DOHH2 (cell line): ENCODE measurements around the gene NPBWR2.

Experiments used
- H3F3A ChIP-seq: fragments of 200-600 bp; sonication (generic), shearing (Covaris generic); 2 replicates; pipeline ENCODE4 v1.6.0; 2016; ENCODE audit warnings: antibody characterized with exemption, mild to moderate bottlenecking; ENCODE audit not compliant: control insufficient read depth, insufficient read depth
- H3K27ac ChIP-seq: fragments of 200-600 bp; sonication (generic); 2 replicates; pipeline ENCODE4 v1.5.1; 2014; ENCODE audit warnings: low read depth, mild to moderate bottlenecking, low read length, moderate library complexity
- H3K27me3 ChIP-seq: fragments of 200-600 bp; sonication (generic); 2 replicates; pipeline ENCODE4 v1.6.1; 2014; ENCODE audit warnings: mild to moderate bottlenecking, low read length, mixed read lengths; ENCODE audit not compliant: control insufficient read depth
- H3K36me3 ChIP-seq: fragments of 200-600 bp; sonication (generic); 2 replicates; pipeline ENCODE4 v1.6.1; 2014; ENCODE audit warnings: mild to moderate bottlenecking, low read length, moderate library complexity, mixed read lengths; ENCODE audit not compliant: control insufficient read depth
- H3K4me1 ChIP-seq: fragments of 200-600 bp; sonication (generic); 2 replicates; pipeline ENCODE4 v1.6.1; 2014; ENCODE audit warnings: mild to moderate bottlenecking, low read length, mixed read lengths; ENCODE audit not compliant: control insufficient read depth
- H3K4me2 ChIP-seq: fragments of 200-600 bp; sonication (generic); 2 replicates; pipeline ENCODE4 v1.6.0; 2014; ENCODE audit warnings: mild to moderate bottlenecking, low read length, moderate library complexity
- H3K4me3 ChIP-seq: fragments of 200-600 bp; sonication (generic); 2 replicates; pipeline ENCODE4 v1.5.1; 2014; ENCODE audit warnings: mild to moderate bottlenecking, low read length, mixed read lengths
- H3K79me2 ChIP-seq: fragments of 200-600 bp; sonication (generic); 2 replicates; pipeline ENCODE4 v1.6.1; 2014; ENCODE audit warnings: mild to moderate bottlenecking, low read length, mixed read lengths; ENCODE audit not compliant: control insufficient read depth
- H3K9me2 ChIP-seq: fragments of 200-600 bp; sonication (generic); replicated peaks from 2 replicates; pipeline ENCODE4 v1.6.1; 2014; ENCODE audit warnings: mild to moderate bottlenecking, low read length, mixed read lengths; ENCODE audit not compliant: control insufficient read depth
- H3K9me3 ChIP-seq: fragments of 200-600 bp; sonication (generic); 2 replicates; pipeline ENCODE4 v1.6.1; 2014; ENCODE audit warnings: antibody characterized with exemption, low read length, mixed read lengths; ENCODE audit not compliant: control insufficient read depth, insufficient read depth
- H4K20me1 ChIP-seq: fragments of 200-600 bp; sonication (generic); 2 replicates; pipeline ENCODE4 v1.6.0; 2014; ENCODE audit warnings: low read depth, mild to moderate bottlenecking, antibody characterized with exemption, low read length, moderate library complexity; ENCODE audit not compliant: control insufficient read depth, insufficient read depth
- EZH2phosphoT487 ChIP-seq: fragments of 200-600 bp; sonication (generic); IDR thresholded peaks from 2 replicates; pipeline ENCODE4 v1.6.1; 2017; ENCODE audit warnings: borderline replicate concordance, mild to moderate bottlenecking, antibody characterized with exemption, low read length, moderate library complexity, mixed read lengths
- TF ChIP-seq, protein P1 (sequence below): fragments of 200-600 bp; sonication (generic); IDR thresholded peaks from one replicate; pipeline ENCODE4 v1.5.1; 2014; ENCODE audit warnings: antibody characterized with exemption, mild to moderate bottlenecking, low read depth, low read length; ENCODE audit not compliant: poor library complexity, severe bottlenecking

The NPBWR2 gene

DNA sequence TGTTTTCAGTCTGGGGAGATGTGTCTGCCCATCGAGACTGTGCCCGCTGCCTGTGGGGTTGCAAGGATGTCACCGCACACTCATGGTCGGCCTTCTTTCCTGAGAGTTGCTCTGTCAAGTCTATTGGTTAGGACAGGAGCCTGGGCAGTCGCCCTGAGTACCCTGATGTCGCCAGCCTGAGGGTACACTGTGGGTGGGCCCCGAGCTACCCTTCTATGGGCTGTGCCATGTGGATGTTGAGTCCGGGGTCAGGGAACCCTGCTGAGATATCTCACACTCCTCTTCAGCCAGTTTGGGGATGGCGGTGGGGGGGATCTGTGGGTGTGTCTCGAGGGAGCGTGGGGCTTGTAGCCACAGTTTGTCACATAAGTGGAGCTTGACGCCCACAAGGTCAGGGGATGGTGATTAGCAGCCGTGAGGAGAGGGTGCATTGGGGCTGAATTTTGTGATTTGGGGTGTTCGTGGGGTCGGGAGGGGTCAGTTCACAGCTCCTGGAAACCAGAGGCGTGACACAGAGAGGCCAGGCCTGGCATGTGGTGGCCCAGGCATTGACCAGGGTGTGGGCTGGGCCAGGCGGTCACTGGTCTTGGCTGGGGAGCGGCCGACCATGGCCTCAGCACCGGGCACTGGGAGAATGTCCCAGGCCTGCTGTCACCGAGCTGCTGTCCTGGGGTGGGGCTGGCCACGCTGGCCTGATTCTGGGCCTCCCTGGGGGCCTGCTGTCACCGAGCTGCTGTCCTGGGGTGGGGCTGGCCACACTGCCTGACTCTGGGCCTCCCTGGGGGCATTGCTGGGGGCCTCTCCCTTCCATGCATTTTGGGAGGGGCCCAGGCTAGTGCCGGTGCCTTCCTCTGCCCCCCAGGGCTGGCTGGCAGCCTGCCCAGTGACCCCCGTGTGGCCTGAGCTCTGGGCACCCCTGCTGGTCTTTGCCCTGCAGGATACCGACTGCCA is 1.6 kb upstream of the NPBWR2 start:
- no peak for TF ChIP-seq EZH2phosphoT487
- TF ChIP-seq, protein P1, sequence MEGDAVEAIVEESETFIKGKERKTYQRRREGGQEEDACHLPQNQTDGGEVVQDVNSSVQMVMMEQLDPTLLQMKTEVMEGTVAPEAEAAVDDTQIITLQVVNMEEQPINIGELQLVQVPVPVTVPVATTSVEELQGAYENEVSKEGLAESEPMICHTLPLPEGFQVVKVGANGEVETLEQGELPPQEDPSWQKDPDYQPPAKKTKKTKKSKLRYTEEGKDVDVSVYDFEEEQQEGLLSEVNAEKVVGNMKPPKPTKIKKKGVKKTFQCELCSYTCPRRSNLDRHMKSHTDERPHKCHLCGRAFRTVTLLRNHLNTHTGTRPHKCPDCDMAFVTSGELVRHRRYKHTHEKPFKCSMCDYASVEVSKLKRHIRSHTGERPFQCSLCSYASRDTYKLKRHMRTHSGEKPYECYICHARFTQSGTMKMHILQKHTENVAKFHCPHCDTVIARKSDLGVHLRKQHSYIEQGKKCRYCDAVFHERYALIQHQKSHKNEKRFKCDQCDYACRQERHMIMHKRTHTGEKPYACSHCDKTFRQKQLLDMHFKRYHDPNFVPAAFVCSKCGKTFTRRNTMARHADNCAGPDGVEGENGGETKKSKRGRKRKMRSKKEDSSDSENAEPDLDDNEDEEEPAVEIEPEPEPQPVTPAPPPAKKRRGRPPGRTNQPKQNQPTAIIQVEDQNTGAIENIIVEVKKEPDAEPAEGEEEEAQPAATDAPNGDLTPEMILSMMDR = no peak
- Histone ChIP-seq H3K4me1 (peaks cover 12% of the 10 kb centered on the region), H3K4me2 (no peak overlapping the region), H3K36me3 (no peaks in the 10 kb centered on the region), H3K9me3 (no peaks in the 10 kb centered on the region), H3K27ac (no peak overlapping the region), H4K20me1 (no peaks in the 10 kb centered on the region), H3K79me2 (no peaks in the 10 kb centered on the region), H3F3A (no peaks in the 10 kb centered on the region), H3K4me3 (no peak overlapping the region), H3K9me2 (no peaks in the 10 kb centered on the region), H3K27me3 (peaks cover 11% of the 10 kb centered on the region; the same call in 1 of the 2 replicates)

DNA sequence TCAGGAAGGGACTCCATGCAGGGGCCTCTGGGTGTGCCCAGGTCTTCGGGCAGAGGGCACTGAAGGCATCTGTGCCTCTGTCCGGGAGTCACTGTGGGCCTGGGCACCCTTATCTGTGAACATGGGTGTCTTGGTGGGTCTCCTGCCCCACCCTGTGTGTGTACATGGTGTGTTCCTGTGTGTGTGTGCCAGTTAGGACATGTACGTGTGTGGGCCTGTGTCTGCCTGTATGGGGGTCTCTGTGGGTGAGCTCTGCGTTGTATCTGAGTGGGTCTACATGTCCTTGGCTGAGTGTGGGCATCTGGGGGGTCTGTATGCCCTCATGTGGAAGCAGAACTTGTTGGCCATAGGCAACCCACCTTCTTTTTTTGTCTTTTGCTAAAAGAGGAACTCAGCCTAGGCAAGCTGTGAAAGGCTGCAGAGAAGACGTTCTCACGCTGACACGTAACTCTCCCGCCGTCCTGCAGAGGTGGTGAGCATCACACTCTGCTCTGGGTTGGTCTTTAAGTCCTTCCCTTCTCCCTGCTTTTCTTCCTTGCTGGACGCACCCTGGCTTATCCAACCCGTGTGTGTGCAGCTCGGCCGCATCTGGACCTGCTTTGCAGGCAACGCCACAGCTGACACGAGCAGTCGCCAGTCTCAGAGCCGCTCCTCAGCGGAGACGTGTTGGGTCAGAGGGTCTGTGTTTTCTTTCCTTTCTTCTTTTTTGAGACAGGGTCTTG is 532 bp upstream of the NPBWR2 start:
- Histone ChIP-seq H4K20me1 (0 out of 2 replicates have a peak, but pooled peaks cover 4% of the 10 kb centered on the region), H3K9me3 (no peaks in the 10 kb centered on the region), H3F3A (no peaks in the 10 kb centered on the region), H3K9me2 (no peaks in the 10 kb centered on the region), H3K4me3 (no peak overlapping the region), H3K36me3 (no peaks in the 10 kb centered on the region), H3K4me1 (peaks cover 18% of the 10 kb centered on the region), H3K27ac (no peak overlapping the region), H3K4me2 (peak overlapping the region; percentile 10), H3K27me3 (peaks cover 20% of the 10 kb centered on the region), H3K79me2 (no peaks in the 10 kb centered on the region)
- TF ChIP-seq, protein P1 = no peak
- no peak for TF ChIP-seq EZH2phosphoT487

DNA sequence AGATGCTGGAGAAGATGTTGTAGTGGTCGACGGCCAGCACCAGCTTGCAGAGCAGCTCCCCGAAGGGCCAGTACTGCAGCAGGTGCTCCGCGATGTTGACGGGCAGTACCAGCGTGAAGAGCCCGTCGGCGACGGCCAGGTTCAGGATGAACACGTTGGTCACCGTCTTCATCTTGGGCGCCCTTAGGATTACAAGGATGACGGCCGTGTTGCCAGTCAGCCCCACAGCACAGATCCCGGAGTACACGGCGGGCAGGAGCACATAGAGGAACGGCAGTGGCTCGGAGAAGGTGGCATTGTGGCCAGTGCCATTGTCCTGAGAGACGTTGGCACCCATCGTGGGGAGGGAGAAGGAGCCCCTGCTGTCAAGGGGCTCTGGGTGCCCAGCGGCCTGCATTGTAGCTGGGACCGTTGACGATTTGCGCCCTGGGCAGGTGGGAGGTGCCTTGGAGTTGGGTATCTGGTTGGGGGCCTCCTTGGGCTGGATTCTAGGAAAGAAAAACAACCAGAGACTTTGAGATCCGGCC is 867 bp downstream of the NPBWR2 start:
- no peaks in the 10 kb centered on the region for H3K9me3 ChIP-seq
- H3K4me2 ChIP-seq = no peak overlapping the region
- 0 out of 2 replicates have a peak, but pooled peaks cover 4% of the 10 kb centered on the region for H4K20me1 ChIP-seq
- no peaks in the 10 kb centered on the region for H3K36me3 ChIP-seq
- H3K4me1 ChIP-seq = peaks cover 32% of the 10 kb centered on the region
- TF ChIP-seq, protein P1 = no peak
- no peak for TF ChIP-seq EZH2phosphoT487
- no peaks in the 10 kb centered on the region for H3K9me2 ChIP-seq
- H3K27me3 ChIP-seq = peaks cover 24% of the 10 kb centered on the region
- H3K4me3 ChIP-seq = no peak overlapping the region
- H3K79me2 ChIP-seq = no peaks in the 10 kb centered on the region
- no peak overlapping the region for H3K27ac ChIP-seq
- no peaks in the 10 kb centered on the region for H3F3A ChIP-seq
